GM21367 (cell line): ENCODE measurements around the gene NUDT14.

Experiments
- ATAC-seq: cut with Tn5 transposase; IDR thresholded peaks from one replicate; pipeline ENCODE4 v1.9.1; 2021; ENCODE audit not compliant: unreplicated experiment

The NUDT14 gene

DNA sequence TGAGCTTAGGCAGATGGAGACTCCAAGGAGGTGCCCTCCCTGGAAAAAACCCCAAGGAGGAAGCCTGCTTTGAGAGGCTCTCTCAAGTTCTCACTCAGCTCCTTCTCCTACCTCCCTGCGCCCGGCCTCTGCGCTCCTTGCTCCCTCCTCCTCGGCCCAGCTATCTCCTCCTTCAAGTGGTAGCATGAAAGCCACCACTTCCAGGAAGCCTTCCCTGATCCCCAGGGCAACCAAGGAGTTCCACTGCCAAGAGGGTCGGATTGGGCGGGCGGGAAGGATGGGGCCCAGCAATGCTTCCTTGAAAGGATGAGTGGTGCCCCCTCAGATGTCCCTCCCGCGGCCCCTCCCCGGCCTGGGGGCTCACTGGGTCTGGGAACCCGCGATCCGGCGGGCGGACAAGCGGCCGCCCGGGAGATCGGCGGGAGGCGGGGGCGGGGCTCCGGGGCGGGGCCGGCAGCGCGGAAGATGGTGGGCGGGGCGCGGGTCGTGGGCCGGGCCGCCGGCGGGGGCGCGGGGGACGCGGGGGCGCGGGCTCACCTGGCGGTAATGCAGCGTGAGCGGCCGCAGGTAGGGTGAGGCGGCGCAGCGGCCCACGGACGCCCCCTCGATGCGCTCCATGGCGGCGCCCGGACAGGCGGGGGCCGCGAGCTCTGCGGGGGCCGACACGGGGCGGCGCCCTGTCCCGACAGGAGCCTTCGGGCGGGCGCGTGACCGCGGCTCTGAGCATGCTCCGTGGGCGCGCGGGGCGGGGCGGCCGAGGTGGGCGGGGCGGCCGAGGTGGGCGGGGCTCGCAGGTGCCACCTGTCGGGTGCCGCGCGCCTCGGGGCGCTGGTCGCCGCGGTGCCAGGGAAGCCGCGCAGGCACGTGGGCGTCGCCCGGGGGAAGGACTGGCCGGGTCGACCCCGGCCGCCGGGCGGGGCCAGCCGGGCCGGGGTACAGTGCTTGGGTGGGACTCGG lies at the start of gene NUDT14:
Gene NUDT14 (minus strand): TSS at position 721 of the 957 bp plus-strand sequence. CDS start 103 bp downstream, at position 618.
- no peak for ATAC-seq

DNA sequence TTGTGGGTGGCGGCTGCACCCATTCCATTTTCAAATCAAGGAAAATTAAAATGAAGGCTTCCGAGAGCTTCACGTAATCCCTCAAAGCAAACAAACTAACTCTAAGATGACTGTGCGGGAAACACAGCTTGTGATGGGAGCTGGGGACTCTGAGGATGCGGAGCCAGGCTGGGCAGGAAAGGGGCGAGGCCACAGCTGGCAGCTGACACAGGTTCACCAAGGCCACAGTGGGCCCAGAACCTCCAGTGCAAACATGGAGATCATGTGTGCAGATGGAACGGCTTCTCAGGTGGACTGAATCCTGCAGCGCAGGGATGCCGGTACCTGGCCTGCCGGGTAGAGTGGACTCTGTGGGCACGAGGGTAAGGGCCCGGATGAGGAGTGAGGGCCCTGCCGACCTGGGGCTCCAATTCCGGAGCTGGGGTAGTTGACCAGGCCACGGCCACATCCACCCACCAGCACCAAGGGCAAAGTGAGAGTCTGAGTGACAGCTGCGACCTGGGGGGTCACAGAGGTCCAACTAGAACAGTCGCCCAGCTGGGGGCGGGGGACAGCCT lies 48.1 kb upstream of the NUDT14 start:
- no peak for ATAC-seq

DNA sequence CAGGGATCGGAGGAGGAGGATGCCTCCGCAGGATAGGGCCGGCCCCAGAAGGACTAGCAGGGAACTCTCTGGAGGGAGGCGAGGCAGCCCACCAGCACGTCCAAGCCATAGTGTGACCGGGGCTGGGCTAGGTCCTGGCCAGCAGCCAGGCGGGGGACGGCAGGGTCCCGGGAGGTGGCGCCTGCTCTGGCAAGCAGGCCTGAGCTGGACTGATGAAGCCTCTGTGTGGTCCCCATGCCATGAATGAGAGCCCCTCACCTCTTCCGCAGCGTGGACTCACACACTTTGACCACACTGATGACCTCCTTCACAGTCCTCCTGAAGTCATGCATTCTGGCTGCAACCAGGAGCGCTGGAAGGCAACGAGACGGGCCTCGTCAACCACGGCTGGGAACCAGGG lies 47.5 kb upstream of the NUDT14 start:
- ATAC-seq = no peak

DNA sequence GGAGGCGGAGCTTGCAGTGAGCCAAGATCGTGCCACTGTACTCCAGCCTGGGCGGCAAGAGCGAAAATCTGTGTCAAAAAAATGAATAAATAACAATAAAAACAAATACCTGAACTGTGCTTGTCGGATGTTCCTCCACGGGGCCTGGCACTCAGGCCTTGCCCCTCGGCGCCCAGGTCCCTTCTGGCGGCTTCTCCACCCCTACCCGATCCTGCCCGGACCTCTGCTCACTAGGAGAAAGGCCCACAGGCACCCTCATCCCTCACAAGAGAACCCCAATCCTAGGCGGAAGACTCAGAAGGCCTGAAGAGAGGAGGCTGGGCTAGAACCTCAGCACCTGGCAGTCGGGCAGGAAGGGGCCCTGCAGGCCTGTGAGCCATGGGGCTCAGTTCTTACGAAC lies 46.2 kb upstream of the NUDT14 start:
- no peak for ATAC-seq

DNA sequence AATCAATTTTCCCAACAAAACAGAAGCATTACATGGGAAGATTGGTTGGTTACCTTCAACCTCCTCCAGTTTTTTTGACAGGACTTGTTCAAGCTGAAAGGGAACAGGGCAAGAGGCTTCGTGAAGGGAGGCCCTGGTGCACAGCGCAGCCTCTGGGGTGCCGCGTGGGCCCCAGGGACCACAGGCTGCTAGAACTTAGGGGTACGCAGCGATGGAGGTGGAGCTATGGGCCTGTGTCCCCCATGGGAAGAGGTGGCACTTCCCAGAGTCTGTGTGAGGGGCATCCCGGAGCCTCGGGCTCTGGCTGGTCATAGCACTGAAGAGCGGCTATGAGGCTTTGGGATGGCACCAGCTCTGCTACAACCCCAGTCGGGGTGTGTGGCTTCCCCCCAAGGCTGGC lies 45.1 kb upstream of the NUDT14 start:
- ATAC-seq = no peak

DNA sequence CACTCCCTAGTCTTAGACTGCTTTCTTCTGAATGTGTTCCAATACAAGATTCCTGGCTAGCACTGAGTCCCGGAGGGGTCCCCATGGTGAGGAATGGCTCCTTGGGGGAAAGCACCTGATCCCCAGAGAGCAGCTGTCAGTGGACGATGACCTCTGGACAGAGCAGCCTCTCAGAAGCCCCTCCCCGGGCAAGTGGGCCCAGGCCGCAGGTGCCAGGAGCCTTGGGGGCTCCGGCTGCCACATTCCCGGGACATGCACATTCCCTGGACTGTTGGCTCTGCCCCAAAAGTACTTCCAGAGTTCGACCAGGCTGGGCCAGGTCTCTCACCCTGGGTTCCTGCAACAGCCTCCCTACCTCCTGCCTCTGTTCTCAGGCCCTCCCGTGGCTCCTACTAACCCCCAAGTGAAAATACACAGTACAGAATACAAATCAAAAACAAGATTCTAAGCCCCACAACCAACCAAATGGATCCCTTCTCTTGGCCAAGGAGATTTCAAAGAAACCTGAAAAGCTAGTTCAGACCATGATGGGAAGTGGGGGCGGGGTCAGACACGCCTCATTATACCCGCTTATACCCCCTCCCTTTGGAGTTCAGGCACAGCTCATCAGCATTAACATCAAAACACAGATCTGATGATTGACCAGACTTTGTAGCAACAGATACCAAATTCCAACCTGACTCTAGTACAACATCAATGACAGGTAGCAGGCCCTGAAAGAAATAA lies 43.9 kb upstream of the NUDT14 start:
- no peak for ATAC-seq

DNA sequence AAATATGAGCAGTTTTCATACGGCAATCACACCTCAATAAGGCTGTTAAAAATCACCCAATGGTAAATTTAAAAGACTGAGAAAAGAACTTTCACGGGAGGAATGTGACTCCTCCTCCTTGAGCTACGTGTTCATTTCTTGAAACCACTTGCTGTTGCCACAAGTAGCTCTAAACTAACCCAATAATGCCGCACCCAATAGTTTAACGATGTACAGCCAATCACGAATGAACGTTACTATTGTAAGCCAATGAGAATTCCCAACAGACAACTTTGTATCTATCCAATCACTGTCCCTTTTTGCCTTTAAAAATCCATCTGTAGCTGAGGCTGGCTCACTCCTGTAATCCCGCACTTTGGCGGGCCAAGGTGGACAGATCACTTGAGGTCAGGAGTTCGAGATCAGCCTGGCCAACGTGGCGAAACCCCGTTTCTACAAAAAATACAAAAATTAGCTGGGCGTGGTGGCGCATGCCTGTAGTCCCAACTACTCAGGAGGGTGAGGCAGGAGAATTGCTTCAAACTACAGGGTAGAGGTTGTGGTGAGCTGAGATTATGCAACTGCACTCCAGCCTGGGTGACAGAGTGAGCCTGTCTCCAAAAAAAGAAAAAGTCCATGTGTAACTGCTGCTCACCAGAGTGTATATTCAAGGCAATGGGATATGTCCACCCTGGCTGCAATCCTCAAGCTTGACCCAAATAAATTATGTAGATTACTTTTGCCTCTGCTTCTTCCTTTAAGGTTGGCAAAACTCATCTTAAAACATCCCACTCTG lies 42.8 kb upstream of the NUDT14 start:
- no peak for ATAC-seq

DNA sequence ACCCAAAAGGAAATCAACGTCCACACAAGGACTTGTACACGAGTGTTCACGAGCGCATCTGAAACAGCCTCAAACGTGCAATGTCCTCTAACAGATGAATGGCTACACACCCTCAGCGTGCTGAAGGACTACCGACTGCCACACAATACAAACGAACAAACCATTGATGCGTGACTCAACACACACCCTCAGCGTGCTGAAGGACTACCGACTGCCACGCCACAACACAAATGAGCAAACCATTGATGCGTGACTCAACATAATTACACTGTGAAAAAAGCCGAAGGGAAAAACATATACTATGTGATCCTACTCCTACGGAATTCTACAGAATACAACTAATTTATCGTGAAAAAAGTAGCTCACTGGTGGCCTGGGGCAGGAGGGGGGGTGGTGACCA lies 42.1 kb upstream of the NUDT14 start:
- ATAC-seq = no peak

DNA sequence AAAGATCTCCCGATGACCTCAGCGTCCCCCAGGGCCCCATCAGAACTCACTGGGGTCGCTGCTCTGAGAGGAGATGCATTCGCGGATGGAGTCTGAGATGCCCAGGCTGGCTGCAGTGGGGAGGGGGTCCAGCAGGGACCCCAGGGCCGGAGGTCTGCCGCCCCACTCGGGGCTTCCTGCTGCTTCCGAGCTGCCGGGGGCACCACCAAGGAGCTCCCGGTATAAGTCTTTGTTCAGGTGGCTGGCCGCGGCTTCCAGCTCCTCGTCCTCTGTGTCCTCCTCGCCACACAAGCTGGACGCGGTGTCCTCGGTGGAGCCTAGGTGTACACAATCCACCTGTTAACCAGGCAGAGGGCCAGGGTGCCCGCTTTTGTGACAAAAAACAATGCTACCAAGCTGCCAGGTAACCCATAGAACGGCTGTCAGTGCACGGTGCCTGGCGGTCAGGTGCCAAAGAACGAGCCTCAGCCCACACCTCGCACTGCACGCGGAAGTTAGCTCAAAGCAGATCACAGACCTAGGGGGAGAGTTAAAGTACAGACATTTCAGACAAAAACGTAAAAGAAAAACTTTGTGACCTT lies 40.6 kb upstream of the NUDT14 start:
- ATAC-seq = no peak

DNA sequence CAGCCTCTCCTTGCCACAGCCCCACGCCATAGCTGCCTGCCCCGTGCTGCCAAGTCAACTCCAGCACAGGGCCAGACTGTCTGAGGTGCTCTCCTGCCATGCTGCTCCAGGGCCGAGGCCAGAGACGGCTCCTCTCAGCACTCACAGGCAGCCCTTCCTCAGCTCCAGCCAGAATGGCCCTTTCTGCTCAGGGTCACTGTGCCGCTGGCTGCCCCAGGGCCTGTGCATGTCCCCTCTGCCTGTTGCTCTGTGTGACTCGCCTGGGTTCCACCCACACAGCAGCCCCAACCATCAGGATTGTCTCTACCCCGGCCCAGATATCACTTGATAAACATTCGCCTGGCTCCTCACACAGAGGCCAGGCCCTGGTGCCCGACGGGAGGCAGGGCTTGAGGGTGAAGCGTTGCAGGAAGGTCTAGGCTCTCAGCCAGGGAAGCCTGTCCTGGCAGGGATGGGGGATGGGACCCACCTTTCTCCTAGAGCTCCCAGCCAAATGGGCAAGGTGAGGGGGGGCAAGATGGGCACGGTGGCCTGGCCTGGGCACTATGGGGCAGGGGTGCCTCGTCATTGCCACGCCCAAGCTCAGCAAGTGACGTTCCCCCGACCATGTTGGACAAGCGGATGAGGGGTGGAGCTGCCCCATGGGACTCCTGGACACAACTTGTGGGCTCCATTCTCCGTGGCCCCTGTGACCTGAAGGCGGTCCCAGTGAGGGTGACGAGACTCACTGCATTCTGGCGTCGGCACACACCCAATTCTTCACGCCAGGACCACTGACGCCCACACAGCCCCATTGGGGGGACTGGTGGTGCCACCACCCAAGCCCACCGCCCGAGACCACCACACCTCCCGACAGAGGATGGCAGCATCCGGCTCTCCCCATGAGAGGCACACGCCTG lies 39.8 kb upstream of the NUDT14 start:
- no peak for ATAC-seq

DNA sequence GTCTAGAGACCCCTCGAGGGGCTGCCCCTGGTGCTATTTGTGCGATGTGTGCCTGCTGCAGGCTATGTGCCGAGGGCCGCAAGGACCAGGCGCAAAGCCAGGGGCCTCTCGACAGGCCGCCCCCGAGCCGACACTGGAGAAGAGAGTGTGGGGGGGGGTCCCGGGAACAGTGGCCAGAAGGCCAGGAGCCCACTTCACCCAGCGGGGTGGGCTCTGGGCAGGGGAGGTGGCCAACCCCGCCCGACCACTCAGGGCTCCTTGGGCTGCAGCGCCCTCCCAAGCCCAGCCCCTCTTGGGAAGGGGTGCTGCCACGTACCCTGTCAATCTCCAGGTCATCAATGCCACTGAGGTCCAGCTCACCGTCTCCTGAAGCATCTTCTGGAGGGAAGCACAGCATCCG lies 38.6 kb upstream of the NUDT14 start:
- ATAC-seq = no peak

DNA sequence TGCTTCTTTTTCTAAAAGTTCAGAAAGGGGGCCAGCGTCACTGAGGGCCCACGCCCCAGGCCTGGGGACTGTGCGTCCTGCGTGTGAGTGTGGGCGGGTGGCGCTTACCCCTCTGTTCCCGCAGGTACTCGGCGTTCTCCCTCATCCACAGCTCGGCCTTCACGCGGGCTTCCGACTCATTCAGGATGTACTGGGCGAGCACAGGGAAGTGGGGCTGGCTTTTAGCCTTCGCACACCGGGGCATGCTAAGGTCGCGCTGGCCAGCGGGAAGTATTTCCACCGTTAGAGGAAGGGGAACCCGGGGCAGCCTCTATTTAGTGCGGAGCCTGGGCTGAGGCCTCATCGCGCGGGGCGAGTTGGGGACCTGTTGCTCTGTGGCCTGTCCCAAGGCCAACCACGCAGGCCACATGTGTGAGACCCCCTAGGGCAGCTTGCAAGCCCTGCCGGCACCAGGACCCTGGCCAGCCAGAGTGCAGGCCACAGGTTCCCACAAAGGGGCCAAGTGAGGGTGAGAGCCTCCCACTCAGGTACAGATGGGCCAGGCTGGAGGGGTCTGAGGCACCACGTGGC lies 38.0 kb upstream of the NUDT14 start:
- ATAC-seq = no peak

DNA sequence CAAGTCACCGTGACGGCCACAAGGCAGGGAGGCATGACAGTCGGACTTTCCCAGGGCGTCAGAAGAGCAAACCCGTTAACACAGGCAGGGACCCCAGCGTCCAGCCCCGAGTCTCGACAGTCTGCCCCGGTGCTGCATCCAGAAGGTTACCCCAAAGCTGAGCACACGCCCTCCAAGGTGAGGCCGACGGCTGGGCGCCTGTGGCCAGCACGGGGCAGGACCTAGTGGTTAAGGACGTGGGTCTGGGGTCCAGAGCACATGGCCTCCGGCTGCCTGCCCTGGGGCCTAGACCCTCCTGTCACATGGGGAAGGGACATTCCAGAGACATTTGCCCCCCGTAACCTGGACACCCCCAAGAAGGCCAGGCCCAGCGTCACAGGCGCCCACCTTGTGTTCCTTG lies 37.5 kb upstream of the NUDT14 start:
- no peak for ATAC-seq

DNA sequence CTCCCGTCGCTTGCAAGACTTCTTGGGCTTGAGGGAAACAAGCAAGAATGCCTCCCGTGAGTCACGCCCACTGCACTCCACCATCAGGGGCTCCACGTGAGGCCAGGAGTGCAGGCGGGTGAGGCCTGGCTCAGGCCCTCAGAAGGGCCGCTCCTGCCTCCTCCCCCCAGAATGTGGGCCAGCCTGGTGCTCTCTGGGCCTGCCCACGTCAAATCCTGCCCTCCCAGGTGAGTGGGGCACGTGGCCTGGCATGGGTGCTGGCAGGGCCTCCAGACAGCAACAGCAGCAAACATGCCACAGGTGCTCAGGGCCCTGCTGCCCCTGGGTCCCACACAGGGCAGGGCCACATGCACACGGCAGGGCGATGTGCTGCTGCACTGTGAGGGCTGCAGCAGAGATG lies 36.7 kb upstream of the NUDT14 start:
- no peak for ATAC-seq

DNA sequence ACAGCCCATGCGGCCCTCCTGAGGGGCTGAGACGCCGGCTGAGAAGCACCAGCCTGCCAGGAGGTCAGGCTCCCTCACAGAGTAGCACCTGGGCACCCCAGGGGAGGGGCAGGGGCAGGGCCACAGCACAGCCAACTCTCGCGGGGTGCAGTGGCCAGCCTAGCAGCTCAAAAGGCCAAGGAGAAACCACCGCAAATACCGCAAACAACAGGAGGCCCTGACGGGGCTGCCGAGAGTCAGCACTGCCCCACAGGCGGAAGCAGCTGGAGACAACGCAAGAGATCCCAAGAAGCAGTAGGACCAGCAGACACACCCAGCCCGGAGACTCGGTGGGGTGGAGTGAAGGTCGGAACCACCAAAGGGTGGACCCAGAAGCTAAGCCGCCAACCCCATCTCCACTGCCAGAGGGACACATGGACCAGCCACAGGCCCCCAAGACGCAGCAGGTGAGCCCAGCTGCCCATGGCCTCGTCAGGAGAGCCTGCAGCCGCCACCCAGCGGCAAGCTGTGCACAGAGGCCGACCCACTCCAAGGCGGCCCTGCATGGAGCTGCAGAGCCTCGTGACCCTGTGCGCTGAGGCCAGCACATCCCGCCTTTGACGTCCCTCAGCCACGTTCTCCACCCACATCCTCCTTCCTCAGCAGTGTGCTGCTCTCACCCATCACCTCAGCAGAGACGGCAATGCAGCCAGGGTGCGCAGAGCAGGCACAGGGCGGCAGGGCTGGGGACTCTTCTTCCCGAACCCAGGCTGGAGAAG lies 35.6 kb upstream of the NUDT14 start:
- ATAC-seq = no peak

DNA sequence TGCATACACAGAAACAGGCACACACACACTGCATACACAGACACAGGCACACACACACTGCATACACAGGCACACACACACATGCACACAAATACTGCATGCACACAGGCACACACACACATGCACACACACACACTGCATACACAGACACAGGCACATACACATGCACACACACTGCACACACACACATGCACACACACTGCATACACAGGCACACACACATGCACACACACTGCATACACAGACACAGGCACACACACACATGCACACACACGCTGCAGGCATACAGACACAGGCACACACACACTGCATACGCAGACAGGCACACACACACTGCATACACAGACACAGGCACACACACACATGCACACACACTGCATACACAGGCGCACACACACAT lies 34.5 kb upstream of the NUDT14 start:
- ATAC-seq = no peak

DNA sequence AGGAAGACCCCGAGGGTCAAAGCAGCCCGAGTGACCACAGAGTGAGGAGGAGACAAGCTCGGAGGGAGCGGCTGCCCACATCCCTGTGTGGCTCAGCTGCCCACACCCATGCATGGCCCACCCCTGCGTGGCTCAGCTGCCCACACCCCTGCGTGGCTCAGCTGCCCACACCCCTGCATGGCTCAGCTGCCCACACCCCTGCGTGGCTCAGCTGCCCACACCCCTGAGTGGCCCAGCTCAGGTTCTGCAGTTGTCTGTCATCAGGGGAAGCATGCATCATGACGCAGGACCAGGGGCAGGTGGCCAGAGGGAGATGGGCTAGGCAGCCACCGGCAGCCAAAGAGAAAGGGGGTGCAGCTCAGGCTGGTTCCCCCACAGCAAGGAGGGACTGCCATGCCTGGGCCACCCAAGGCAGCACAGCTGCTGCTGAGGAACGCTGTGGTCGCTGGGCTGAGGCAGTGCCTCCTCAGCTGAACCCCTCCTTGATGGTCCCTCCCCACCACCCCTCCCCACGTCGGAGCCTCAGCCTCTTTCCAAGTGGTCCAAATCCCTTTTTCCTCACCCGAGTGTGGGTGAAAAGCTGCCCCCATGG lies 33.3 kb upstream of the NUDT14 start:
- ATAC-seq = no peak

DNA sequence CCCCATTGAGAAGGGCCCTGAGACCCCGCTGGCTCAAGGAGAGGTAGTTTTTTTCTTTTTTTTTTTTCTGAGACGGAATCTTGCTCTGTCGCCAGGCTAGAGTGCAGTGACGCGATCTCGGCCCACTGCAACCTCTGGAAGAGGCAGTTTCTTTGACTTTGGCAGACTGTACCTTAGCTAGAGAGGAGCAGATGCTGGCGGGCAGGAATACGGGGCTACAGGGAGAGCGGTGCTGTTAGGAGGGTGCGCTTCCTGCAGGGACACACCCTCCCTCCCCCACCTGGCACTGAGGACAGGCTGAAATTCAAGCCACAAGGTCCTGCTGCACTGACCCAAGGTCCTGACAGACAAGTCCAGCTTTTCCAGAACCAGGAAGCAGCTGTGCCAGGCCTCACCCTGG lies 32.2 kb upstream of the NUDT14 start:
- ATAC-seq = no peak
